NOMO-1 treated with DMSO at 0.1 percent for 48 hours (cell line): ENCODE results near the gene PXT1.
"Not testable (repeated sequence)": the region's sequence is repeated elsewhere in the genome, so short reads cannot be mapped to it uniquely, and the experiment has no call there.

Experiments
- DNase-seq: peaks from one replicate; lab custom pipeline; 2025; ENCODE audit not compliant: unreplicated experiment; lab: John Stamatoyannopoulos, UW

The PXT1 gene

GRCh38 chr6:36444470-36444869 is 1.8 kb upstream of the PXT1 start:
- no peak for DNase-seq

- DNase-seq = peak; percentile 31
Observed at GRCh38 chr6:36443471-36444428, 1.1 kb upstream of the PXT1 start.

GRCh38 chr6:36442103-36442670 is 467 bp downstream of the PXT1 start:
- no peak for DNase-seq

GRCh38 chr6:36441307-36441894 is 1.3 kb downstream of the PXT1 start:
- DNase-seq = peak; percentile 96

GRCh38 chr6:36436466-36436865 is 6.2 kb downstream of the PXT1 start:
- no peak for DNase-seq

GRCh38 chr6:36432151-36432671 is 10.4 kb downstream of the PXT1 start:
- DNase-seq = no peak

- DNase-seq = no peak
Observed at GRCh38 chr6:36431197-36431596, 11.5 kb downstream of the PXT1 start.

- DNase-seq = no peak
Observed at GRCh38 chr6:36430351-36430750, 12.3 kb downstream of the PXT1 start.

GRCh38 chr6:36428911-36429310 is 13.7 kb downstream of the PXT1 start:
- DNase-seq = no peak

- no peak for DNase-seq
Observed at GRCh38 chr6:36426622-36427021, 16.0 kb downstream of the PXT1 start.

- DNase-seq = peak; percentile 99
Observed at GRCh38 chr6:36423101-36423824, 19.4 kb downstream of the PXT1 start.

- no peak for DNase-seq
Observed at GRCh38 chr6:36422714-36423100, 19.9 kb downstream of the PXT1 start.

- peak; percentile 87 for DNase-seq
Observed at GRCh38 chr6:36419310-36419709, 23.3 kb downstream of the PXT1 start.

- DNase-seq = no peak
Observed at GRCh38 chr6:36418558-36418957, 24.1 kb downstream of the PXT1 start.

GRCh38 chr6:36414481-36414880 is 28.2 kb downstream of the PXT1 start:
- no peak for DNase-seq

GRCh38 chr6:36413489-36414480 is 28.9 kb downstream of the PXT1 start:
- DNase-seq = no peak

- DNase-seq = not testable (repeated sequence)
Observed at GRCh38 chr6:36409718-36410117, 32.9 kb downstream of the PXT1 start.

- no peak for DNase-seq
Observed at GRCh38 chr6:36404164-36404563, 38.5 kb downstream of the PXT1 start.

- DNase-seq = no peak
Observed at GRCh38 chr6:36402481-36402880, 40.2 kb downstream of the PXT1 start.

- DNase-seq = no peak
Observed at GRCh38 chr6:36399970-36400369, 42.7 kb downstream of the PXT1 start.
